Measurements from ENCODE around the gene TSPYL2.

TSPYL2 gene

GRCh38 chrX:53080628-53081580 lies 1.3 kb upstream of the TSPYL2 start:
- DNase-seq (ENCODE audit: low read depth): no peak

- no peak for DNase-seq (ENCODE audit: low read depth)
Observed at GRCh38 chrX:53082773-53083616, 828 bp downstream of the TSPYL2 start.

- DNase-seq (ENCODE audit: low read depth): no peak
Observed at GRCh38 chrX:53084043-53084570, 1.9 kb downstream of the TSPYL2 start.

- no peak for DNase-seq (ENCODE audit: low read depth)
Observed at GRCh38 chrX:53084863-53085262, 2.7 kb downstream of the TSPYL2 start.

GRCh38 chrX:53085661-53086229 lies 3.6 kb downstream of the TSPYL2 start:
- no peak for DNase-seq (ENCODE audit: low read depth)

- no peak for DNase-seq (ENCODE audit: low read depth)
Observed at GRCh38 chrX:53086464-53086863, 4.3 kb downstream of the TSPYL2 start.

- DNase-seq (ENCODE audit: low read depth): no peak
Observed at GRCh38 chrX:53087388-53087831, 5.2 kb downstream of the TSPYL2 start.

- DNase-seq (ENCODE audit: low read depth): peak; percentile 47
Observed at GRCh38 chrX:53088136-53088974, 6.2 kb downstream of the TSPYL2 start.

- DNase-seq (ENCODE audit: low read depth): no peak
Observed at GRCh38 chrX:53089224-53089842, 7.2 kb downstream of the TSPYL2 start.

GRCh38 chrX:53089925-53090324 lies 7.8 kb downstream of the TSPYL2 start:
- no peak for DNase-seq (ENCODE audit: low read depth)

- no peak for DNase-seq (ENCODE audit: low read depth)
Observed at GRCh38 chrX:53091354-53091753, 9.2 kb downstream of the TSPYL2 start.

GRCh38 chrX:53093177-53093655 lies 11.0 kb downstream of the TSPYL2 start:
- no peak for DNase-seq (ENCODE audit: low read depth)

GRCh38 chrX:53093748-53094581 lies 11.8 kb downstream of the TSPYL2 start, which contains the start of gene KANTR:
Gene KANTR (plus strand): TSS chrX:53094142. CDS start chrX:53124273, 30,131 bp downstream.
- peak; percentile 56 for DNase-seq (ENCODE audit: low read depth)

- no peak for DNase-seq (ENCODE audit: low read depth)
Observed at GRCh38 chrX:53094582-53094905, 12.4 kb downstream of the TSPYL2 start.

- no peak for DNase-seq (ENCODE audit: low read depth)
Observed at GRCh38 chrX:53095796-53096195, 13.6 kb downstream of the TSPYL2 start.

- DNase-seq (ENCODE audit: low read depth): no peak
Observed at GRCh38 chrX:53114864-53115549, 32.8 kb downstream of the TSPYL2 start.

GRCh38 chrX:53115550-53115874 lies 33.3 kb downstream of the TSPYL2 start:
- DNase-seq (ENCODE audit: low read depth): no peak

GRCh38 chrX:53116101-53116500 lies 33.9 kb downstream of the TSPYL2 start:
- no peak for DNase-seq (ENCODE audit: low read depth)

GRCh38 chrX:53122013-53122412 lies 39.8 kb downstream of the TSPYL2 start:
- no peak for DNase-seq (ENCODE audit: low read depth)
